HG03469 (cell line): ENCODE measurements around the gene CCR6.
"Not testable (repeated sequence)": the region's sequence is repeated elsewhere in the genome, so short reads cannot be mapped to it uniquely, and the experiment has no call there.

Experiments
- ATAC-seq: cut with Tn5 transposase; IDR thresholded peaks from one replicate; pipeline ENCODE4 v1.9.1; 2021; ENCODE audit warnings: mild to moderate bottlenecking, moderate library complexity, moderate number of reproducible peaks; ENCODE audit not compliant: unreplicated experiment

The CCR6 gene

DNA sequence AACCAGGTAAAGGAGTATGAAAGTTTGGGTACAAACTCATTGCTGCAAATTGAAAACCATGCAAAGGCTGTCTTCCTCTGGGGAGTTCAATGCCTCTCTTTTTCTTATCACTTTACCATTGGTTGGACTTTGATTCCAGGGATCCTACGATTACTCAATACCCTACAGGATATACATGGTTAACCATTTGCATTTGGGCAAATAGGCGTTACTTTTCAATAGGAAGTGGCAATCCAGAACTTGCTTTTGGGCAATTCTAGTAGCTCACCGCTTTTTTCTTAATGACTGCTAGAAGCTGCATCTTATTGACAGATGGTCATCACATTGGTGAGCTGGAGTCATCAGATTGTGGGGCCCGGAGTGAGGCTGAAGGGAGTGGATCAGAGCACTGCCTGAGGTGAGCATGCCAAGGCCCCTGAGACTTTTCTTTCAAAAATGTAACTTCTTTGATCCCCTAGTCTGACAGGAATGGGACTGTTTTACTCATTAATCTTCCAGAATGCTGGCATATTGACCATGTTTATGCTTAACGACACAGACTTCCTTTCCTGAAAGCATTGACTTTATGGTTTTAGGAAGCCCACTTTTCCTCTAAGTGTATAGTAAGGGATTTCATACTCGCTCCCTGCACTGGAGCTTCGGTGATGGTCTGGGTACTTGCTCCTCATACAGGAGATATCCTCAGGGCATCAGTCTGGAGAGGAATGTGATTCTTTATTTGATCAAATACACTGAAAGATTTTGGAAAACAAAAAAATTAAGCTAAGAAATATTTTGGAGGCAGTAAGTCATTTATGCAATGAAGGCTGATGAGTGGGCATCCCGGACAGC, at the start of gene CCR6:
TSS of gene CCR6 (plus strand) at position 270 of the 831 bp plus-strand sequence. CDS start 13,039 bp downstream, outside the sequence.
- no peak for ATAC-seq

GRCh38 chr6:167073679-167074274, 49.1 kb upstream of the CCR6 start:
- ATAC-seq = no peak

- ATAC-seq = no peak
Observed at GRCh38 chr6:167077241-167077932, 45.5 kb upstream of the CCR6 start.

DNA sequence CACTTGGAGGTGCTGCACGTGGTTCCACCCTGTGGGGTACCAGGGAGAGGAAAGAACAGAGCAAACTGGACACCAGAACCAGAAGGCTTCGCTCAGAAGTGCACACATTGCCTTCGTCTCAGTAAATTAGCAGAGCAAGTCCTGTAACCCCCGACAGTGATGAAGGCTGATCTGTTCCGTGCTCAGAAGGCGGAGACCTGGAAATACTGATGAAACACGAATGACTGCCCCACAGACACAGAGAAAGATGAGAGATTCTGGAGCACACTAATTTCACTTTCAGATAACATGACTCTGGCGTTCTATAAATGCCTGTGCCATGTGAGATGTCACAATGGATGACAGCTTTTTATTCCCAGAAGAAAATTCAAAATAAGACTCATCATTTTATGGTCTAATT, 44.2 kb upstream of the CCR6 start:
- ATAC-seq = no peak

GRCh38 chr6:167079853-167080297, 43.0 kb upstream of the CCR6 start:
- peak; percentile 98 for ATAC-seq

GRCh38 chr6:167087857-167088354, 35.0 kb upstream of the CCR6 start:
- no peak for ATAC-seq

GRCh38 chr6:167088741-167089140, 34.2 kb upstream of the CCR6 start:
- not testable (repeated sequence) for ATAC-seq

GRCh38 chr6:167089243-167090142, 33.4 kb upstream of the CCR6 start:
- ATAC-seq = no peak

GRCh38 chr6:167090171-167090570, 32.7 kb upstream of the CCR6 start:
- ATAC-seq = no peak

GRCh38 chr6:167091026-167091804, 31.7 kb upstream of the CCR6 start:
- ATAC-seq = no peak

DNA sequence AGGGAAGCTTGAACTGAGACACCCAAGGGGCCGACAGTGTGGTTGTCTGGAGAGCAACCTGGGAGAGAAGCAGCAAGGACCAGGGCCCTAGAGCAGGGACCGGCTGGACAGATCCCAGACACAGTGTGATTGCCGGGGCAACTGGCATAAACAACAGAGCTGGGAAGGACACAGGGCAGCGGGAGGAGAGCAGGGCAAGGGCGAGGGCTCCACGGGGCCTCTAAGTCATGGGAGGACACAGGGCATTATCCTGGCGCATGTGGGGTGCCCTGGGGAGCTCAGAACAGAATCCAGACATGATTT, 31.1 kb upstream of the CCR6 start:
- ATAC-seq = no peak

DNA sequence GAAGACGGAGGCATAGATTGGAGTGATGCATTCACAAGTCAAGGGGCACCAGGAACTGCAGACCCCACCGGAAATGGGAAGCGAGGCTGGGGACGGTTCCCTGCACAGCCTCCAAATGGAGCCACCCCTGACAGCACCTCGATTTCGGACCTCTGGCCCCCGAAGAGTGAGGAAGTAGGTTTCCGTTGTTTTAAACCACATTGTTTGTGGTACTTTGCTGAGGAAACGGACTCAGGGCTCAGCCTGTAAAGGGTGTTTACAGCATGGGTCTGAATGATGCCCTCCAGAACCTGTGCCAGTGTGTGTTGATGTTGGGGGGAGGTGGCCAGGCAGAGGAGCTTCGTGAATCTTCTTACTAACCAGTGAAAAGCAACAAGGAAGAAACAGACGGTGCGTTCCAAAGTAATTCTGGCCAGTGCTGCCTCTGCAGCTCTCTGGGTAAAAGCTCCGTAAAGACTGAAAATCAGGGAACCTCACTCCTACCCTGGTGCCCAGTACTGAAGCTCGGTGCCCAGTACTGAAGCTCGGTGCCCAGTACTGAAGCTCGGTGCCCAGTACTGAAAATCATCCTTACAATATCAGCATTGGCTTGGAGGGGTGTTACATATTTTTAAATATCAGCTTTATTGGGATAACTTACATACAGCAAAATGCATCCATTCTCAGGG, 30.1 kb upstream of the CCR6 start:
- no peak for ATAC-seq

DNA sequence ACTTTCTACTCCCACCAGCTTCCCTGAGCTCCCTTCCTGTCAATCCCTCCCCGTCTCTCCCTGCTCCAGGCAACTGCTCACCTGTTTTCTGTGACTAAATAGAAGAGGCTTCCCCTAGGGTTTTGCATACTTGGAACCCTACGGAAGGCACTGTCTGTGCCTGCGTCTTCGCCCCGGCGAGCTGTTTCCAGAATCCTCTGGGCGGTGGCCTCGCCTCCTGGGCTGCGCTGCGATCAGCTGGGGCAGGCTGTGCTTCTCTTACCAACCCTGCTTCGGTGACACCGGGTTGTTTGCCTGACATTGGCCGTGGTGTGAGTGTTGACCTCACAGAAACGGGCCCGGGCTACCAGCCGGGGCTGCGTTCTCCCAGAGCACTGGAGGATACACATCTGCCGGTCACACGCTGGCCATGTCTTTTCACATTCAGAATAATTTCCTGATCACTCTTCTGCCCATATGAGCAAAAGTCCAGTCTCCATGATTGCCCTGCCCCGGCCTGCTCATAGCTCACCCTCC, 29.4 kb upstream of the CCR6 start:
- no peak for ATAC-seq

DNA sequence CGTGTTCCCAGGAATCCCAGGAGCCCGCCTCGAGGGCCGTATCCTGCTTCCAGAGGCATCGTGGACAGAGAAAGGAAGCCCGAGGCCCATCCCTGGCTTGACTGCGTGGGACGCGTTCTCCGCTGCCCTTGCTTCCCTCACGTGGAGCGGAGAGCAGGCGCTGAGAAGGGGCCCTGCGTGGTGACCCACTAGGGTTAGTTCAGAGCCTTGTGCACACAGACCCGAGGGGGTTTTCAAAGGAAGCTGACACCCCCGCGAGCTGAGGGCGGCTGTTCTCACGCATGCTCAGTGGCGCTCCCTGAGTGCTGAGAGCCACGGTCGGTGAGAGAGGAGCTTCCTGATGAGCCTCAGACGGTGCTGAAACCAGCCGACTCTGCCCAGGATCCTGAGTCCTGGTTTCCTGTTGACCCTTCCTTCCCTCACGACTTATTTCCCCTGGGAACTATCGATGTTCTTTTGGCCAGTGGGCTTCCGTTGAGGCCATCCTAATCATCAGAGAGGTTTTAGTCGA, 28.9 kb upstream of the CCR6 start:
- peak; percentile 16 for ATAC-seq

DNA sequence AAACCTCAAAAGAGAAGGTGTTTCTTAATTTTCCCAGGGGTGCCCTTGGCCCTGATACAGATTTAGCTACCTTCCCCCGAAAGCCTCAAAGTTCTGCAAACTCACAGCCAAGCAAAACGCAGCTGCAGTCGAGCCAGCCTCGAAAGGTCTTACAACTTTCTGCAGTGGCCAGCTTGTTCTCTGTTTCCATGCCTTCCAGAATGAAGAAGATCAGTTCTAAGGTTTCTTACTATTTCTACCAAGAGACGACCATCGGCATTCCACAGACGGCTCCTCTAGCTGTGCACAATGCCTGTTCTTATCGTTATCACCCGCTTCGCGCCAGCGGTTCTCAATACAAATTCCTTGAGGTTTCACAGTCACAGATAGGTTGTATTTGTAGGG, 28.5 kb upstream of the CCR6 start:
- ATAC-seq = peak; percentile 14

- peak; percentile 39 for ATAC-seq
Observed at GRCh38 chr6:167094820-167095637, 27.9 kb upstream of the CCR6 start.

GRCh38 chr6:167095888-167096287, 27.0 kb upstream of the CCR6 start:
- ATAC-seq = no peak

DNA sequence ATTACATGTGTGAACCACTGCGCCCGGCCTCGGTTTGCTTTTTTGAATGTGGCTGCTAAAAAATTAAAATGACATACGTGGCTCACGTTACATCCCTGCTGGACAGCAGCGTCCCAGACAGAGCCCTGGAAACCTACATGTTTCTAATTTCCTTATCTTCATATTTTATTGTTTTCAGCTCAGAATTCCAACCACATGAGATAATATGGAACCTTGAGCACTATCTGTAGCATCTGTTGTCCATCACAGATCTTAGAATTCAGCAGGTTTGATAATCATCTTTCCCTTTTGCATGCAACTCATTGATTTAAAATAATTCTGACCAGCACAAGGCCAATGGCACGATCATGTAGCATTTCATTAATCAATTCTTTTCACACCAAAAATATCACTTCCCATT, 25.9 kb upstream of the CCR6 start:
- ATAC-seq = no peak
